ENCODE measurements around the gene SYDE1. TPM values are rescaled to one million over a fixed set of nuclear protein-coding genes. Genes with fewer than 3 reads are reported as not detected.
A peak's percentile ranks its signal among the peaks of the same experiment; 100 is the strongest.

SYDE1 gene
- total RNA-seq, 1 donor from 2014 or later, result 23.7 TPM

DNA sequence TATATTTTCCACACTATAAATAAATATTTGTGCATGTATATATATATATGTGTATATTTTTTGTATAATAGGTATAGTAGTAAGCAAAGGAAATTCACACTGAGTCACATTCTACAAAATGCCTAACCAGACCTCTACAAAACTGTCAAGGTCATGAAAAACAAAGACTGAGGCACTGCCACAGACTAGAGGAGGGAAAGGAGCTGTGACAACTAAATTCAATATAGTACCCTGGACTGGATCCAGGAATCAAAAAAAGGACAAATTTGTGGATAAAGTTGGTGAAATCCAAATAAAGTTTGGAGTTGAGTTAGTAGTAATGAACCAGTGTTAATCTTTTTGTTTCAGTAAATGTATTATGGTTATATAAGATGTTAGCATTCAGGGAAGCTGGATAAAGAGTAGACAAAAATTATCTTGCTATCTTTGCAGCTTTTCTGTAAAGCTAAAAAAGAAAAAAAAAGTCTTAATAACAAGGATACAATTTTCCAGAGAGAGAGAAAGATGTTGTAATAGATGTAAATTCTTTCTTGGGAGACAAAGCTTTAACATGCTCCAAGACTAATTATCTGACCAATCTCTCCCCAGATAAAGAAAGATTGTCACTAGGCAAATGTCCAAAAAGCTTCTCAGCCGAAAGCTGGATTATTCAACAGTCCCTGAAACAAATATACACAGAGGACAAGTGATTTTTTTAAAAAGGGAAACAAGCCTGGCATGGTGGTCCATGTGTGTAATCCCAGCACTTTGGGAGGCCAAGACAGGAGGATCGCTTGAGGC lies 19.1 kb downstream of the SYDE1 start:
- TF ChIP-seq, protein P1, sequence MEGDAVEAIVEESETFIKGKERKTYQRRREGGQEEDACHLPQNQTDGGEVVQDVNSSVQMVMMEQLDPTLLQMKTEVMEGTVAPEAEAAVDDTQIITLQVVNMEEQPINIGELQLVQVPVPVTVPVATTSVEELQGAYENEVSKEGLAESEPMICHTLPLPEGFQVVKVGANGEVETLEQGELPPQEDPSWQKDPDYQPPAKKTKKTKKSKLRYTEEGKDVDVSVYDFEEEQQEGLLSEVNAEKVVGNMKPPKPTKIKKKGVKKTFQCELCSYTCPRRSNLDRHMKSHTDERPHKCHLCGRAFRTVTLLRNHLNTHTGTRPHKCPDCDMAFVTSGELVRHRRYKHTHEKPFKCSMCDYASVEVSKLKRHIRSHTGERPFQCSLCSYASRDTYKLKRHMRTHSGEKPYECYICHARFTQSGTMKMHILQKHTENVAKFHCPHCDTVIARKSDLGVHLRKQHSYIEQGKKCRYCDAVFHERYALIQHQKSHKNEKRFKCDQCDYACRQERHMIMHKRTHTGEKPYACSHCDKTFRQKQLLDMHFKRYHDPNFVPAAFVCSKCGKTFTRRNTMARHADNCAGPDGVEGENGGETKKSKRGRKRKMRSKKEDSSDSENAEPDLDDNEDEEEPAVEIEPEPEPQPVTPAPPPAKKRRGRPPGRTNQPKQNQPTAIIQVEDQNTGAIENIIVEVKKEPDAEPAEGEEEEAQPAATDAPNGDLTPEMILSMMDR (conservative IDR thresholded peaks at IDR 0.05), result no peak
- Mint-ChIP-seq H3K4me3 (peak overlapping the region; percentile 57), H3K9me3 (no peaks in the 10 kb centered on the region), H3K27me3 (no peaks in the 10 kb centered on the region), H3K36me3 (no peaks in the 10 kb centered on the region), H3K27ac (peak overlapping the region; percentile 99), H3K4me1 (ENCODE audit: unreplicated experiment) (peaks cover 16% of the 10 kb centered on the region)
- no peak for DNase-seq (ENCODE audit: extremely low spot score, unreplicated experiment)

DNA sequence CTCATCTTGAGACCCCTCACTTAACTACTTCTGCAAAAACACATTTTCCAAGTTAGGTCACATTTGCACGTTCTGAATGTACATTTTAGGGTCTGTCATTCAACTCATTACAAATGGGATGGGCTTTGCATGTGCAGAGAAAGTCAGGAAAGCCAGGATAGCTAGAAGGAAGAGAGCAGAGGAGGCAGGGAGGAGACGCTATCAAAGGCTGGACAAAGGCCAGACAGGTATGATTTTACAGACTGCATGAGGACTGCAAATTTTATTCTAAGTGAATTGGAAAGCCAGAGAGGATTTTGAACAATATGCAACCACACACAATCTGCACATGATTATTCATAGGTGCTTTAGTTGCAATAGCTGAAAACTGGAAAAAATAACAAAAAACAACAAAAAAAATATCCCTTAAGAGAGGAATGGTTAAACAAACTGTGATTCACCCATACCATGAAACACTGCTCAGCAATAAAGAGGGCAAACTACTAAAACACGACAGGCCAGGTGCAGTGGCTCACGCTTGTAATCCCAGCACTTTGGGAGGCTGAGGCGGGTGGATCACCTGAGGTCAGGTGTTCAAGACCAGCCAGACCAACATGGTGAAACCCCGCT lies 21.1 kb downstream of the SYDE1 start:
- no peak overlapping the region for H3K4me3 Mint-ChIP-seq
- TF ChIP-seq, protein P1 (conservative IDR thresholded peaks at IDR 0.05), result no peak

DNA sequence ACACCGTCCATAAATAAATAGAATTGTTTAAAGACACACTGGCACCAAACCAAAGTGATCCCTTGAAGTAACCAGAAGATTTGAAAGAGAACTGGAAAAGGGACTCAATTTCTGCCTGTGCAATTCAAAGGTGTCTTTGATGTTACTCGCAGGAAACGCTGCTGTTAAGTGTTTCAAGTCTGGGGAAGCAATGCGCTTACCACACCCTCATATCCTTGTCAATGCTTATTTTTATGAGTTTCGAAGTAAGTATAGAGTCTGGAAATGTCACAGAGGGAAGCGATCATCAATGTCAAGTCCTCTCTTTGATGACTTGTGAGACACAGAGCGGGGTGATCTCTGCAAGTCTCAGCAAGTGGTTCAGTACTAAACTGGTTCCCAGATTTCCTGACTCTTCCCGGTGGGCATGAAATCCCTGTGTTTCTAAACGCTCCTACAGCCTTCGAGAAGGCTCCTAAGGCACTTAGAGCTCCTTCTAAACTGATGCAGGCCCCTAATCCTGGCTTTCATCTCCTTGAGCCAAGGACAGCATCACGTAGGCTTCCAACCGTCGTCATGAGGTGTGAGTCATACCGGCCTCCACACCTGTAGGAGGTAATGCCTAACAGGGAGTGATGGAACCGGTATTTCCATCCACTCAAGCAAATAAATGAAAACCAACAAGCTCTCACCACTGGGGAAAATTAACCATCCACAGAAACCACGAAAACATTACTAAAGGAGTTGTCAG lies 22.8 kb downstream of the SYDE1 start:
- Mint-ChIP-seq H3K4me1 (ENCODE audit: unreplicated experiment) (peaks cover 9% of the 10 kb centered on the region), H3K9me3 (no peaks in the 10 kb centered on the region), H3K4me3 (peak overlapping the region; percentile 53), H3K36me3 (no peaks in the 10 kb centered on the region), H3K27ac (peak overlapping the region; percentile 96), H3K27me3 (no peaks in the 10 kb centered on the region)
- TF ChIP-seq, protein P1 (conservative IDR thresholded peaks at IDR 0.05), result no peak
- no peak for DNase-seq (ENCODE audit: extremely low spot score, unreplicated experiment)

More for the DNA sequence above, 21.1 kb downstream of the SYDE1 start:
- H3K27me3 Mint-ChIP-seq, result no peaks in the 10 kb centered on the region
- no peaks in the 10 kb centered on the region for H3K9me3 Mint-ChIP-seq
- no peaks in the 10 kb centered on the region for H3K36me3 Mint-ChIP-seq
- H3K27ac Mint-ChIP-seq, result peak overlapping the region; percentile 72
- H3K4me1 Mint-ChIP-seq (ENCODE audit: unreplicated experiment), result peaks cover 16% of the 10 kb centered on the region
- DNase-seq (ENCODE audit: extremely low spot score, unreplicated experiment), result no peak

DNA sequence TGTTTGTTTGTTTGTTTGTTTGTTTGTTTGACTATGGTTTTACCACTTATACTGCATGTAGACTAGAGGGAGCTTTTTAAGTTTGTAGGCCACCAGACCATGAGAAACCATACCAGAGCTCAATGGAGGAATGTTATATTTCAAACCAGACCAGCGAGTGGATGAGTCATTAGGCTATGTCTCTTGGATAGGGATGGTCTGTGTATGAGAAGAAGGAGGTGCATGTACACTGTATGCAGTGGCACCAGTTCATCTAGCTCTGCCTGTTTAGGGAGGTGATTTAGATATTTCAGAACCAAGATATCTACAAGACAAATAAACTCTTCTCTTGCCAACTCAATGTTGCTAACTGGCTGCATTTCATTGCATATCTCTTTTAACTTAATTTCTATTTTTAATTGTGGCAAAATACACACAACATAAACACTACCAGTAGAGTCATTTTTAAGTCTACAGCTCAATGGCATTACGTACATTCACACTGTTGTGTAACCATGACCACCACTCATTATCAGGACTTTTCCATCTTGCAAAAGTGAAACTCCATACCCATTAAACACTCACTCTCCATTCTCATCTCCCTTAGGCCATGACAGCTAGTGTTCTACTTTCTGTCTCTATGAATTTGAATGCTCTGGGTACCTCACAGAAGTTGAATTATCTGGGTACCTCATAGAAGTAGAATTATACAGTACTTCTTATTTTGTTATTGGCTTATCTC lies 29.2 kb downstream of the SYDE1 start:
- H3K36me3 Mint-ChIP-seq, result no peaks in the 10 kb centered on the region
- H3K4me1 Mint-ChIP-seq (ENCODE audit: unreplicated experiment), result peaks cover 8% of the 10 kb centered on the region
- H3K9me3 Mint-ChIP-seq, result no peaks in the 10 kb centered on the region
- DNase-seq (ENCODE audit: extremely low spot score, unreplicated experiment), result no peak
- TF ChIP-seq, protein P1 (conservative IDR thresholded peaks at IDR 0.05), result no peak
- peak overlapping the region; percentile 40 for H3K4me3 Mint-ChIP-seq
- no peaks in the 10 kb centered on the region for H3K27me3 Mint-ChIP-seq
- H3K27ac Mint-ChIP-seq, result peak overlapping the region; percentile 92

DNA sequence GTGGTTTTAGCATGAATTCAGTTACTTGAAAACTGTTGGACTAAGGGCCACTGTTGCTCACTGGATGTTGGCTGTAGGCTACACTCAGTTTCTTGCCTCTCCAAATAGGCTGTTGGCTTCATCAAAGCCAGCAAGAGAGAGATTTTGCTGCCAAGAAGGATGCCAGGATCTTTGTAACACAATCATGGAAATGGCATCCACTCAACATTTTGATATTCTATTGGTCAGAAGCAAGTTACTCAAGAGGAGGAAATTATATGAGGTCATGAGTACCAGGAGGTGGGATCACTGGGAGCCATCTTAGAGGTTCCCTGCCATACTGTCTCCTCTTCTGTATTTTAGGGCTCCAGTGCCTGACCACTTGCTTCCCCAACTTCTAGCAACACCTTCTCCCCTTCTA lies 30.6 kb downstream of the SYDE1 start:
- Mint-ChIP-seq H3K4me1 (ENCODE audit: unreplicated experiment) (peaks cover 8% of the 10 kb centered on the region), H3K27me3 (peaks cover 4% of the 10 kb centered on the region), H3K27ac (peak overlapping the region; percentile 54), H3K36me3 (no peaks in the 10 kb centered on the region), H3K4me3 (no peak overlapping the region), H3K9me3 (no peaks in the 10 kb centered on the region)
- DNase-seq (ENCODE audit: extremely low spot score, unreplicated experiment), result no peak
- TF ChIP-seq, protein P1 (conservative IDR thresholded peaks at IDR 0.05), result no peak

Measured in type B pancreatic cell (in vitro differentiated cells).